Amniotic stem cell (primary cell): ENCODE measurements around the gene BARHL1.
"Not testable (repeated sequence)": the region's sequence is repeated elsewhere in the genome, so short reads cannot be mapped to it uniquely, and the experiment has no call there.

Experiments
- DNase-seq: peaks from one replicate; lab custom pipeline; 2025; lab: John Stamatoyannopoulos, UW

The BARHL1 gene

GRCh38 chr9:132556714-132557113, 25.7 kb upstream of the BARHL1 start:
- DNase-seq, result no peak

GRCh38 chr9:132557159-132557558, 25.2 kb upstream of the BARHL1 start:
- DNase-seq, result no peak

DNA sequence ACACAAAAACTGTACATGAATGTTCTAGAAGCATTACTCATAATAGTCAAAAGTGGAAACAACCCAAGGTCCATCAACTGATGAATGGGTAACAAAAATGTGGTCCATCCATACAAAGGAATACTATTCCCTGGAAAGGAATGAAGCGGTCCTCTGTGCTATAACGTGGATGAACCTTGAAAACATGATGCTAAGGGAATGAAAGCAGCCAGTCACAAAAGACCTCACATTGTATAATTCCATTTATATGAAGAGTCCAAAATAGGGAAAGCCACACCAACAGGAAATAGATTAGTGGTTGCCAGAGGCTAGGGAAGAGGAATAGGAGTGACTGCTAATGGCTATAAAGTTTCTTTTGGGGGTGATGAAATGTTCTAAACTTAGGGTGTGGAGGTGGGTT, 22.7 kb upstream of the BARHL1 start:
- DNase-seq, result no peak

- no peak for DNase-seq
These were observed 21.7 kb upstream of the BARHL1 start for GRCh38 chr9:132560616-132561202.

- no peak for DNase-seq
These were observed 20.2 kb upstream of the BARHL1 start for GRCh38 chr9:132562306-132562573.

GRCh38 chr9:132564526-132564925, 17.9 kb upstream of the BARHL1 start:
- DNase-seq, result no peak

DNA sequence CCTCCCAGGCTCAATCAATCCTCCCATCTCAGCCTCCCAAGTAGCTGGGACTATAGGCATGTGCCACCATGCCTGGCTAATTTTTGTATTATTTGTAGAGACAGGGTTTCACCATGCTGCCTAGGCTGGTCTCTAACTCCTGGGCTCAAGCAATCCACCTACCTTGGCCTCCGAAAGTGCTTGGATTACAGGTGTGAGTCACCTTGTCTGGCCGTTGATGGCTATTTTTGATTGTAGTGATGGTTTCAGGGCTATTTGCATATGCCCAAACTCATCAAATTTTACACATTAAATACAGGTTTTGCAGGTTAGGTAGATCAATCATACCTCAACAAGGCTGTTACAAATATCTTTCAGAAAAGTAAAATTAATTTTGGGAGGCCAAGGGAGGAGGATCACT, 13.6 kb upstream of the BARHL1 start:
- DNase-seq, result not testable (repeated sequence)

DNA sequence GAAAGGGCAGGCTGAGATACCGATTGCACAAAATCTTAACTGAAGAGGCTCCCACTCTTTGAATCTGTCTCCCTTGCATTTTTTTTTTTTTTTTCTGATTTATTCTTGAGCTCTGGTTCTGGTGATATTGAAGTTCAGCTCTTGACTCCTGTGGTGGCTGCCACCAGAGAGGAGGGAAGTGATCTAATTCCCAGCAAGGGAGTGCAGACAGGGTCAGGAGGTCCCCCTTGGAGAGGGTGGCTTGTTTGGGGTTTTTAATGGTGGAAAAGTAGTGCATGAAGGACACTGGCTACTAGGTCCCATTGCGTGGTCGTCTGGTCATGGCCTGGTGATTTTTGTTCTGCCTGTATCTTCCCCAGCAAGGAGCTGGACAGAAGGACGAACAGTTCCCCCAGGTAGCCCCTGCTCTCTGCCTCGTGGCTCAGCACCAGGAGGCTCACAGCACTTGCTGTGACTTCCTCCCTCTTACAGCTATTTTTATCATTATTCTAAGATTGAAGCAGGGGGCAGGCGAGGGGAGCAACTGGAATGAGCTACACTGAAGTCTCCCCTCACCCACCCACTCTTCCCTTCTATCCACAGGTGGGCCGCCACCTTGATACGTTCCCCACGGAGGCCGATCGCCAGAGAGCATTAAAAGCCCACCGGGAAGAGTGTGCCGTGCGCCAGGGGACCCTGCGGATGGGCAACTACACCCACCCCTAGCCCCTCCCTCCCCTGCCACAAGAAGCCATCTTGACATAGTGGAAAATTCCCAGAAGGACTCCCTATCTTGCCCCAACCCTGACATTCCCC, 10.4 kb upstream of the BARHL1 start:
- DNase-seq, result no peak

GRCh38 chr9:132572921-132573320, 9.5 kb upstream of the BARHL1 start:
- no peak for DNase-seq

- DNase-seq, result peak; percentile 37
These were observed 7.3 kb upstream of the BARHL1 start for GRCh38 chr9:132575005-132575609.

GRCh38 chr9:132575811-132576210, 6.6 kb upstream of the BARHL1 start:
- no peak for DNase-seq

DNA sequence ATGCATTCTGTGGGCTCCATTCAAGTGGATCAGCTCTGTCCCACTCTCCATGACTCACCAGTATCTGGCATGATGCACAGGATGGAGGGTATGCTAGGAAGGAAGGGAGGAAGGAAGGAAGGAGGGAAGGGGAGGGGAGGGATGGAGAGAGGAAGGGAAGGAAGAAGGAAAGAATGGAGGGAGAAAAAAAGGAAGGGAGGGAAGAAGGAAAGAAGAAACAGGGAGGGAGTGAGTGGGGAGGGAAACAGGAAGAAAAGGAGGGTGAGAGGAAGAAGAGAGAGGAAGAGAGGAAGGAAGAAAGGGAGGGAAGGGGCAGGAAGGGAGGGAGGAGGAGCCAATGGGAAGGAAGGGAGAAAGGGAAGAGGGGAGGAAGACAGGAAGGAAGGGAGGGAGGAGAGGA, 5.3 kb upstream of the BARHL1 start:
- DNase-seq, result no peak

DNA sequence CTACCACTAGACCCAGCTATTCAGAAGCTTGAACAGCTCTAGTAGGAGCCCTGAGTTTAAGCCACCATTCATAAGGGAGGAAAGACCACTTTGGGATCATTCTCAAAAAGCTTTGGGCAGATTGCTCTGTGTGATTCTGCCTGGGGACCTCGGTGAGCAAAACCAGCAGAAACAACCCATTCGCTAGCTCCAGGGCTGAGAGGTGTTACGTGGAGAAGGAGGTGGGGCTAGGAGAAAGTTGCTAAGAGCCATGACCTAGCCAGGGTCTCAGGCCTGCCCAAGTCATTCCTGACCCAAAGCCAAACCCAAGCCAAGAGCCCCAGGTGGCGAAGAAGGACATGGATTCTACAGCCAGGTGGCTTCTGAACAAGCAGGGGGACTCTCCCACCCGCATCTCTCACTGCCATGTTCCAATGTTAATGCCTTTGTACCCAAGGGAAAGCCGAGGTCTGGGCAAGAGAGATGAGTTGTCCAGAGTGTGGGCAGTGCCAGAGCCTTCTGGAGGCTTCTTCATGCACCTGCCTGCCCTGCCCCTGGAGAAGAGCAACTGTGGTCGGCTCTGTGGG, 4.0 kb upstream of the BARHL1 start:
- DNase-seq, result no peak

GRCh38 chr9:132579427-132579798, 3.0 kb upstream of the BARHL1 start:
- DNase-seq, result no peak

DNA sequence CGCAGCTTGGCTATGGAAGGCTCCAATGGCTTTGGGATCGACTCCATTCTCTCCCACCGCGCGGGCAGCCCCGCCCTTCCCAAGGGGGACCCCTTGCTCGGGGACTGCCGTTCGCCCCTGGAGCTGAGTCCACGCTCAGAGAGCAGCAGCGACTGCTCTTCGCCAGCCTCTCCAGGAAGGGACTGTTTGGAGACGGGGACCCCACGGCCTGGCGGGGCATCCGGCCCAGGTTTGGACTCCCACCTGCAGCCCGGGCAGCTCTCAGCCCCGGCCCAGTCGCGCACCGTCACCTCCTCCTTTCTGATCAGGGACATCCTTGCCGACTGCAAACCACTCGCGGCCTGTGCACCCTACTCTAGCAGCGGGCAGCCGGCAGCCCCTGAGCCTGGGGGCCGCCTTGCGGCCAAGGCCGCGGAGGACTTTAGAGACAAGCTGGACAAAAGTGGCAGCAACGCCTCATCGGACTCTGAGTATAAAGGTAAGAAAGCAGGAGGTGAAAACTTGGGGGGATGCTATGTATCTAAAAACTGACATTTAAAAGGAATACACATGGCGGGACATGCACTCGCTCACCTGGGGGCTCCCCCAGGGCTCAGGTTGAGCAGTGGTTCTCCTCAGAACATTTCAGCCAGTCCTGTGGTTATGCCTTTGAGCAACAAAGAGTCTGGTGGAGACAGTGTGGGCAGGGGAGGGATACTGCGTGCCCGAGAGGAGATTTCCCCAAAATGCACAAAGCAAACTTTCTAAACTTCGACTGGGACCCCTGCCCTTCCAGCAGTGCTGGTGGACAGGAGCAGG, 579 bp downstream of the BARHL1 start:
- no peak for DNase-seq

- DNase-seq, result no peak
These were observed 1.3 kb downstream of the BARHL1 start for GRCh38 chr9:132583584-132584304.

DNA sequence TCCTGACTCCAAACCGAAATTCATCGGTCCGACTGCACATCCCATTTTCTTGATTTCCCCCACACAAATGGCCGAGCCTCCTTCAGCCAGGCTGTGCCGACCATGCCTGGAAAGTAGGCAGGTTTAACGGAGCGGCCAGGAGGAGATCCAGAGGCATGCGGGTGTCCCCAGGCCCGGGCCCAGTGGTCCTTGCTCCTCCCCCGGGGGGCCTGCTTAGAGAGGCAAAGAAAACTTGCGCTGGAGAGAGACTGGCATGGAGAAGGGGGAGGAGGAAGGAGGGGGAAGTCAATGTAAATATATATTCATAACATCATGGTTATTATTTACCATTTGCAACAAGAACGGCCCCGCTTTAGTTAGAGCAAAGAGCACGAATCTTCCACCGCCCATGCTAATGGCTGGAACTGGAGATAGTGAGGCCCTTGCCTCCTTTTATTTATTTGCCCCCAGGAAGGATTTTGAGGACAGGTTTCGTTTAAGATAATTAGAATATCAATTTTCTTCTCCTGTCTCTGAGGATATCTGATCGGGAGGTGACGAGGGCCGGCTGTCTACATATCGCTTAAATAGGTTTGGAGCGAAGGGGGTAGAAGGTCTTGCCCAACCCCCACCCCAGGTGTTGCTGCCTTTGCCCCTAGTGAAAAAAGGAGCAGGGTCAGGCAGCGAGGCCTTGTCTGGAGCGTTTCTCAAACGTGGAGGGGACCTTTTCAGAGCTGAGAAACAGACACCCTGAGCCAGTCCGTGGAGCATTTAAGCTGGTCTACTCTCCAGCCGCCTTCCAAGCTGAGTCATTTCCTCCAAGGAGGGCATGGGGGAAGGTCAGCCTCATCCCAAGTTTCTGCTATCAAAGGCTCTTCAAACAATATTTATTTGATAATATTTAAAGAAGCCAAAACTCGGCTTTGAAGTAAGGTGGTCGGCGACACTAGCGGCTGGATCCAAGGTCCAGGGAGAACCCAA, 2.5 kb downstream of the BARHL1 start:
- DNase-seq, result no peak

GRCh38 chr9:132585954-132586829, 3.8 kb downstream of the BARHL1 start:
- no peak for DNase-seq

GRCh38 chr9:132586830-132587591, 4.6 kb downstream of the BARHL1 start:
- no peak for DNase-seq
